ENCODE results near the gene DTD2.

The DTD2 gene

GRCh38 chr14:31429791-31430190 is 27.5 kb downstream of the DTD2 start:
- TF ChIP-seq CTCF (conservative IDR thresholded peaks at IDR 0.05; ENCODE audit: low read depth, low read length): no peak
- no peak for DNase-seq (ENCODE audit: low read depth)
- H3K4me3 ChIP-seq (ENCODE audit: low read length): no peak overlapping the region

- no peak for DNase-seq (ENCODE audit: low read depth)
- TF ChIP-seq CTCF (conservative IDR thresholded peaks at IDR 0.05; ENCODE audit: low read depth, low read length): no peak
- H3K4me3 ChIP-seq (ENCODE audit: low read length): no peak overlapping the region
Measured at GRCh38 chr14:31428011-31428410, 29.3 kb downstream of the DTD2 start.

GRCh38 chr14:31426663-31427062 is 30.6 kb downstream of the DTD2 start:
- DNase-seq (ENCODE audit: low read depth): no peak
- no peak for TF ChIP-seq CTCF (conservative IDR thresholded peaks at IDR 0.05; ENCODE audit: low read depth, low read length)
- no peak overlapping the region for H3K4me3 ChIP-seq (ENCODE audit: low read length)

GRCh38 chr14:31425905-31426304 is 31.4 kb downstream of the DTD2 start:
- no peak for DNase-seq (ENCODE audit: low read depth)
- no peak for TF ChIP-seq CTCF (conservative IDR thresholded peaks at IDR 0.05; ENCODE audit: low read depth, low read length)

GRCh38 chr14:31421200-31421599 is 36.1 kb downstream of the DTD2 start:
- TF ChIP-seq CTCF (conservative IDR thresholded peaks at IDR 0.05; ENCODE audit: low read depth, low read length): no peak
- no peak for DNase-seq (ENCODE audit: low read depth)
- H3K4me3 ChIP-seq (ENCODE audit: low read length): no peak overlapping the region

More at GRCh38 chr14:31425905-31426304, 31.4 kb downstream of the DTD2 start:
- no peak overlapping the region for H3K4me3 ChIP-seq (ENCODE audit: low read length)

- TF ChIP-seq CTCF (conservative IDR thresholded peaks at IDR 0.05; ENCODE audit: low read depth, low read length): no peak
- H3K4me3 ChIP-seq (ENCODE audit: low read length): peak within 1 kb of the TSS; percentile 99
- peak; percentile 84 for DNase-seq (ENCODE audit: low read depth)
Measured at GRCh38 chr14:31420319-31421111, 36.8 kb downstream of the DTD2 start, which contains the start of gene HEATR5A. Gene HEATR5A, minus strand, starts transcription at chr14:31420550. Its CDS starts 17,575 bp downstream, at chr14:31402975.

GRCh38 chr14:31419967-31420318 is 37.4 kb downstream of the DTD2 start:
- DNase-seq (ENCODE audit: low read depth): no peak
- H3K4me3 ChIP-seq (ENCODE audit: low read length): peak overlapping the region; percentile 99
- TF ChIP-seq CTCF (conservative IDR thresholded peaks at IDR 0.05; ENCODE audit: low read depth, low read length): no peak
